ENCODE data around the gene FAM163B.

The FAM163B gene

DNA sequence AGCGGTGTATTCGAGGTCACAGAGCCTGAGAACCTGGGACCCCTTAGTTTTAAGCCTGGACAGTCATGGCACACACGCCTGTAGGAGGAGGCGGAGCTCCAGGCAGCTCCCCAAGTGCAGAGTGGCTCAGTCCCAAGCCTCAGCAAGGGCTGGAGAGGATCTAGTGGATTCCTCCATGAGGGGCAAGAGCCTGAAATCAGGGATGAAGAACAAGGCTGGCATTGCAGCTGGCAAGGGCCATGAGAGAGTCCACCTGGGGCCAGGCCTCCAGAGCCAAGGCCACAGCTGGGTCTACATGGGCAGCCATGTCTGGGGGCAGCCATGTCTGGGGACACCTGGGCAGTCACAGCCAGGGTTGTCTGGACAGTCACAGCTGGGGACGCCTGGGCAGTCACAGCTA, 52.8 kb downstream of the FAM163B start:
- H3K4me3 ChIP-seq (ENCODE audit: low read depth, low read length), result no peak overlapping the region
- TF ChIP-seq, protein P1, sequence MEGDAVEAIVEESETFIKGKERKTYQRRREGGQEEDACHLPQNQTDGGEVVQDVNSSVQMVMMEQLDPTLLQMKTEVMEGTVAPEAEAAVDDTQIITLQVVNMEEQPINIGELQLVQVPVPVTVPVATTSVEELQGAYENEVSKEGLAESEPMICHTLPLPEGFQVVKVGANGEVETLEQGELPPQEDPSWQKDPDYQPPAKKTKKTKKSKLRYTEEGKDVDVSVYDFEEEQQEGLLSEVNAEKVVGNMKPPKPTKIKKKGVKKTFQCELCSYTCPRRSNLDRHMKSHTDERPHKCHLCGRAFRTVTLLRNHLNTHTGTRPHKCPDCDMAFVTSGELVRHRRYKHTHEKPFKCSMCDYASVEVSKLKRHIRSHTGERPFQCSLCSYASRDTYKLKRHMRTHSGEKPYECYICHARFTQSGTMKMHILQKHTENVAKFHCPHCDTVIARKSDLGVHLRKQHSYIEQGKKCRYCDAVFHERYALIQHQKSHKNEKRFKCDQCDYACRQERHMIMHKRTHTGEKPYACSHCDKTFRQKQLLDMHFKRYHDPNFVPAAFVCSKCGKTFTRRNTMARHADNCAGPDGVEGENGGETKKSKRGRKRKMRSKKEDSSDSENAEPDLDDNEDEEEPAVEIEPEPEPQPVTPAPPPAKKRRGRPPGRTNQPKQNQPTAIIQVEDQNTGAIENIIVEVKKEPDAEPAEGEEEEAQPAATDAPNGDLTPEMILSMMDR (IDR thresholded peaks at IDR 0.05; ENCODE audit: borderline replicate concordance, insufficient read depth, low read depth, low read length), result no peak

DNA sequence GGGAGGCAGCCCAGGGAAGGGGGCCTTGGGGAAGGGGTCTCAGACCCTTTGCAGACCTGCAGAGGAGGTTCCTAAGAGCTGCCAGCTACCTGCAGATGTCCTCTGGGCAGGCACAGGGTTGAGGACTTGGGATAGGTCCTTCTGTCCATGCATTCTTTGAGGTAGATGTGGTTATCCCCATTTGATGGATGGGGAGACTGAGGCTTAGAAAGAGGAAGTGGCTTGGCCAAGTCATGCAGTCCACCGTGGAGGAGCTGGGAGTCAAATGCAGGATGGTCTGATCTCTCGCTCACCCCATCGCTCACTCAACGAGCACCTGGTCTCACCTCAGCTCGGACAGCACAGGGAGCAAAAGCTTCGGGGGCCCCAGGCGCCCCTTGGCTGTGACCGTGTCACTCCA, 54.5 kb downstream of the FAM163B start:
- TF ChIP-seq, protein P1 (IDR thresholded peaks at IDR 0.05; ENCODE audit: borderline replicate concordance, insufficient read depth, low read depth, low read length), result no peak
- H3K4me3 ChIP-seq (ENCODE audit: low read depth, low read length), result no peak overlapping the region

DNA sequence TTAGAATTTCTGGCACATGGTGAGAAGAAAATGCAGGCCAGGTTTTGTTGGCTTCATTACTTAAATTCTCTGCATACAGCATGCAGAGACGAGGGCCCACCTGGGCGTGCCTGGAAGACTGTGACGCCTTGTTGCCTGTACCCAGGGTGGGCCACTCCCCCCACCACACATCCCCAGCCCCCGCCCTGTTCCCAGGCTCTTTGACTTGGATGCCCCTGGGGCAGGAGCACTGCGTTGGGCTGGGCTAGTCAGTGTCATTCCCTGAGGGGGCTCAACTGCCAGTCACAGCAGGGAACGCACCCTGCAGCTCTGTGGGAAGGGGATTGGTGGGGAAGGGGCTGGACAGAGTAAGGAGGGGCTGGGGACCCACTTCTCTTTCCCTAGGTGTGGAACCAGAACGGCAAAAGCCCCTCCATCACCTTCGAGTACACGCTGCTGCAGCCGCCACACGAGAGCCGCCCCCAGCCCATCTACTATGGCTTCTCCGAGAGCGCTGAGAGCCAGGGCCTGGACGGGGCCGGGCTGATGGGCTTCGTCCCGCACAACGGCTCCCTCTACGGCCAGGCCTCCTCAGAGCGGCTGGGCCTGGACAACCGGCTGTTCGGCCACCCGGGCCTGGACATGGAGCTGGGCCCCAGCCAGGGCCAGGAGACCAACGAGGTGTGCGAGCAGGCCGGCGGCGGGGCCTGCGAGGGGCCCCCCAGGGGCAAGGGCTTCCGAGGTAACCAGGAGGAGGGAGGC, 55.0 kb downstream of the FAM163B start:
- H3K4me3 ChIP-seq (ENCODE audit: low read depth, low read length), result no peak overlapping the region
- TF ChIP-seq, protein P1 (IDR thresholded peaks at IDR 0.05; ENCODE audit: borderline replicate concordance, insufficient read depth, low read depth, low read length), result no peak

DNA sequence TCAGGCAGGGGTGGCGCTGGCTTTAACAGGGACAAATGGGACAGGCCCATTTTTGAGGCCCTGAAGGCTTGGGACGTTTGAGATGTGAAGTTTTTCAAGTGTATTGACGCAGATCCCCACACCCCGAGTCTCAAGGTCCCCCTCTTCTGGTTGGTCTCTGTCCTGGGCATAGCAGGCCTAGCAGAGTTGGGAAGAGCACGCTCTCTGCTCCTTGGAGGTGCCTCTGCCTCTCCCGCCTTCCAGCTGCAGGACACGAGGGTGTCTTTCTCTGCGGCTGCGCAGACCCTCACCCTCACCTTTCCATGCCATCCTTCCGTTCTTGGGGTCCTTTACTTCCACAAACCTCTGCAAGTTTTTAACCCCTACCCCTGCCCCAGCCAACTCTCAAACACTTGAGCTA, 56.1 kb downstream of the FAM163B start:
- TF ChIP-seq, protein P1 (IDR thresholded peaks at IDR 0.05; ENCODE audit: borderline replicate concordance, insufficient read depth, low read depth, low read length), result no peak
- H3K4me3 ChIP-seq (ENCODE audit: low read depth, low read length), result no peak overlapping the region

DNA sequence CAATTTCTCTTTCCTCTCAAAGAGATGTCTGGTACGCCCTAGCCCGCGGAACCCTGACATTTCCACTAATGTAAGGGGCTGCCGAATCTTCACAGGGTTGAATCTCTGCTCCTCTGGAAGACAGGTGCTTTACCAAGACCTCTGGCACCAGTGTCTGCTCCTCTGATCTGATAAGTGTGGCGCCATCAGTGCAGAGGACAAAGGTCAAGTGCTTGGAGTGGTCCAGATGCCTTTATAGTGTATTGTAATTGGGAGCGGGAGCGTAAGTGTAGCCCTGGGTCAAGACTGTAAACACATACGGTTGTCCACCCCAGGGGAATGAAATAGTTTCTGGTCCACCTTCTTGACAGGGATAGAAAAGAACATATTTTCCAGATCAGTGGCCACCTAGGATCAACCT, 57.0 kb downstream of the FAM163B start:
- TF ChIP-seq, protein P1 (IDR thresholded peaks at IDR 0.05; ENCODE audit: borderline replicate concordance, insufficient read depth, low read depth, low read length), result no peak
- no peak overlapping the region for H3K4me3 ChIP-seq (ENCODE audit: low read depth, low read length)

DNA sequence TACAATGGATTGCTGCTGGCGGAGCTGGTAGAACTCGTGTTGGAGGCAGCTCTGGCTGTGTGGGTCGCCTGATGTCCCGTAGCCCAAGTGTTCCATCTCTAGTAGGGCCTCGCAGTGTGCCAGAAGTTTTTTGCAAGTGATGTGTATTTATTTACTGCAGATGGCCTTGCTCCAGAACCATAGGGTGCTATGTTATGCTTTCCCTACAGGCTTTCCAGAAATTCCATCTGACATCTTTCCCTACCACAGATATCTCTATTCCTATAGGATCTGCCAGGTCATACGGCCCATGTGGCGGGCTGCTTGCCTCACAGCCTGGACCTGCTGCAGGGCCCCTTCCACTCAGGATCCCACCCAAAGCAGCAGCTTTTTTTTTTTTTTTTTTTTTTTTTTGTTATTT, 57.7 kb downstream of the FAM163B start:
- TF ChIP-seq, protein P1 (IDR thresholded peaks at IDR 0.05; ENCODE audit: borderline replicate concordance, insufficient read depth, low read depth, low read length), result no peak
- H3K4me3 ChIP-seq (ENCODE audit: low read depth, low read length), result no peak overlapping the region

DNA sequence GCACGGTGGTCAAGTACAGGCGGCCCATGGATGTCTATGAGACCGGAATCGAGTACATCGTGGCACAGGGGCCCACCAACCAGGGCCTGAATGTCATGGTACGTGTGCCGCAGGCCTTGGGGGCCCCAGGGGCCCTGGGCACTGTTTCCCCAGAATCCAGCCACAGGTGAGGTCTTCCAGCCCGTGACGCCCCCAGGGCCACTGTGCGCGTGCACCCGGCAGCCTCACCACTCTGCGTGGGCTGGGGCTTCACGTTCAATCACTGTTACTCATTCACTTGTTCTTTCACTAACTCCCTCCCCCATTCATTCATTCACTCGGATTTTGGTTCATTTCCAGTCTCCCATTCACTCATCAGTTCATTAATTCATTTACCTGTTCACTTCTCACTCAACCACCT, 62.1 kb downstream of the FAM163B start:
- H3K4me3 ChIP-seq (ENCODE audit: low read depth, low read length), result no peak overlapping the region
- TF ChIP-seq, protein P1 (IDR thresholded peaks at IDR 0.05; ENCODE audit: borderline replicate concordance, insufficient read depth, low read depth, low read length), result no peak
